H9 (cell line): ENCODE results near the gene NHERF1. TPM values are rescaled to one million over a fixed set of nuclear protein-coding genes. Genes with fewer than 3 reads are reported as not detected.
A peak's percentile ranks its signal among the peaks of the same experiment; 100 is the strongest.

Experiments used
- DNase-seq: peaks from one replicate; pipeline ENCODE4 v3.0.0-alpha.2; 2017
- H2AFZ ChIP-seq: one replicate; pipeline ENCODE4 v1.6.1; 2013; ENCODE audit warnings: mild to moderate bottlenecking, low read length, control low read depth, moderate library complexity
- H2AK5ac ChIP-seq: 2 replicates; pipeline ENCODE4 v1.6.1; 2013; ENCODE audit warnings: low read length, control low read depth, mixed read lengths; ENCODE audit not compliant: insufficient read length
- H2BK120ac ChIP-seq: one replicate; pipeline ENCODE4 v1.6.1; 2013; ENCODE audit warnings: low read depth, mild to moderate bottlenecking, low read length, control low read depth, inconsistent platforms; ENCODE audit not compliant: poor library complexity, severe bottlenecking
- H2BK12ac ChIP-seq: 2 replicates; pipeline ENCODE4 v1.6.1; 2013; ENCODE audit warnings: low read length, control low read depth, mixed read lengths, low read depth; ENCODE audit not compliant: insufficient read length
- H2BK15ac ChIP-seq: 2 replicates; pipeline ENCODE4 v1.6.1; 2013; ENCODE audit warnings: low read depth, low read length, control low read depth
- H2BK20ac ChIP-seq: one replicate; pipeline ENCODE4 v1.6.1; 2013; ENCODE audit warnings: low read depth, mild to moderate bottlenecking, low read length, control low read depth, inconsistent platforms; ENCODE audit not compliant: poor library complexity, severe bottlenecking
- H2BK5ac ChIP-seq: 2 replicates; pipeline ENCODE4 v1.6.1; 2013; ENCODE audit warnings: low read length, control low read depth, mixed read lengths; ENCODE audit not compliant: insufficient read length
- H3K14ac ChIP-seq: 2 replicates; pipeline ENCODE4 v1.6.1; 2013; ENCODE audit warnings: low read length, control low read depth; ENCODE audit not compliant: insufficient read depth
- H3K18ac ChIP-seq: 2 replicates; pipeline ENCODE4 v1.6.1; 2013; ENCODE audit warnings: low read depth, mild to moderate bottlenecking, mixed read lengths, low read length, control low read depth; ENCODE audit not compliant: insufficient read length
- H3K23ac ChIP-seq: 2 replicates; pipeline ENCODE4 v1.6.1; 2013; ENCODE audit warnings: low read length, control low read depth, mixed read lengths, low read depth; ENCODE audit not compliant: insufficient read length
- H3K23me2 ChIP-seq: 2 replicates; pipeline ENCODE4 v1.6.1; 2013; ENCODE audit warnings: low read depth, mild to moderate bottlenecking, mixed read lengths, low read length, control low read depth; ENCODE audit not compliant: insufficient read length, poor library complexity, severe bottlenecking
- H3K27ac ChIP-seq: 2 replicates; pipeline ENCODE4 v1.5.1; 2013; ENCODE audit warnings: low read length, control low read depth, mixed read lengths, low read depth; ENCODE audit not compliant: insufficient read length
- H3K27me3 ChIP-seq: 2 replicates; pipeline ENCODE4 v1.6.1; 2013; ENCODE audit warnings: low read length, control low read depth, inconsistent platforms; ENCODE audit not compliant: insufficient read depth
- H3K4ac ChIP-seq: 2 replicates; pipeline ENCODE4 v1.6.1; 2013; ENCODE audit warnings: low read depth, mild to moderate bottlenecking, control low read depth, inconsistent platforms, low read length, moderate library complexity
- H3K4me1 ChIP-seq: 2 replicates; pipeline ENCODE4 v1.6.1; 2013; ENCODE audit warnings: low read length, control low read depth, inconsistent platforms; ENCODE audit not compliant: insufficient read depth
- H3K4me2 ChIP-seq: 2 replicates; pipeline ENCODE4 v1.6.1; 2013; ENCODE audit warnings: low read length, control low read depth, mixed read lengths; ENCODE audit not compliant: insufficient read length, insufficient read depth
- H3K56ac ChIP-seq: 2 replicates; pipeline ENCODE4 v1.6.1; 2013; ENCODE audit warnings: low read depth, mild to moderate bottlenecking, mixed read lengths, low read length, control low read depth; ENCODE audit not compliant: insufficient read length
- H3K79me1 ChIP-seq: 2 replicates; pipeline ENCODE4 v1.6.1; 2013; ENCODE audit warnings: low read depth, mild to moderate bottlenecking, moderate library complexity, low read length, control low read depth, inconsistent platforms; ENCODE audit not compliant: insufficient read depth, poor library complexity, severe bottlenecking
- H3K79me2 ChIP-seq: 2 replicates; pipeline ENCODE4 v1.6.1; 2013; ENCODE audit warnings: low read length, control low read depth, inconsistent platforms; ENCODE audit not compliant: insufficient read depth
- H3K9ac ChIP-seq: 2 replicates; pipeline ENCODE4 v1.6.1; 2013; ENCODE audit warnings: low read length, control low read depth, mixed read lengths; ENCODE audit not compliant: insufficient read length; ENCODE audit errors: extremely low read depth
- H3K9me3 ChIP-seq: one replicate; pipeline ENCODE4 v1.6.1; 2013; ENCODE audit warnings: low read depth, low read length, inconsistent platforms; ENCODE audit not compliant: control insufficient read depth
- H3T11ph ChIP-seq: one replicate; pipeline ENCODE4 v1.6.1; 2013; ENCODE audit warnings: mild to moderate bottlenecking, low read length, control low read depth, inconsistent platforms
- H4K20me1 ChIP-seq: one replicate; pipeline ENCODE4 v1.6.1; 2013; ENCODE audit not compliant: control insufficient read depth, insufficient read length, insufficient read depth
- H4K5ac ChIP-seq: 2 replicates; pipeline ENCODE4 v1.6.1; 2013; ENCODE audit warnings: low read depth, mild to moderate bottlenecking, mixed read lengths, low read length, control low read depth; ENCODE audit not compliant: insufficient read length
- H4K8ac ChIP-seq: replicated peaks from 2 replicates; pipeline ENCODE4 v1.6.1; 2013; ENCODE audit warnings: low read length, control low read depth, mixed read lengths, low read depth; ENCODE audit not compliant: insufficient read length
- H4K91ac ChIP-seq: 2 replicates; pipeline ENCODE4 v1.6.1; 2013; ENCODE audit warnings: low read depth, mild to moderate bottlenecking, moderate library complexity, mixed read lengths, low read length, control low read depth; ENCODE audit not compliant: insufficient read length
- H3K27ac Mint-ChIP-seq, 3 experiments: 2 replicates in 2 of 3; 3 replicates in 1 of 3; pipeline ENCODE4 v1.8.0; 2020 to 2021; ENCODE audit warnings: mixed read lengths in 3 of 3, mild to moderate bottlenecking in 1 of 3, moderate library complexity in 1 of 3
- H3K27me3 Mint-ChIP-seq: 2 replicates; pipeline ENCODE4 v1.8.0; 2021; ENCODE audit warnings: low read depth, mild to moderate bottlenecking, moderate library complexity, mixed read lengths
- H3K36me3 Mint-ChIP-seq, 3 experiments: 2 replicates in 2 of 3; 3 replicates in 1 of 3; pipeline ENCODE4 v1.8.0; 2020 to 2021; ENCODE audit warnings: low read depth in 3 of 3, mixed read lengths in 3 of 3; ENCODE audit not compliant: insufficient read depth in 1 of 3
- H3K4me1 Mint-ChIP-seq, 2 experiments: 2 replicates each; pipeline ENCODE4 v1.8.0; 2020; ENCODE audit warnings: mixed read lengths in 2 of 2
- H3K4me3 Mint-ChIP-seq, 2 experiments: 2 replicates in 1 of 2; 3 replicates in 1 of 2; pipeline ENCODE4 v1.8.0; 2020 to 2021; ENCODE audit warnings: mild to moderate bottlenecking in 2 of 2, mixed read lengths in 2 of 2, moderate library complexity in 1 of 2
- H3K9me3 Mint-ChIP-seq, 2 experiments: 2 replicates in 1 of 2; 3 replicates in 1 of 2; pipeline ENCODE4 v1.8.0; 2020; ENCODE audit warnings: mild to moderate bottlenecking in 2 of 2, mixed read lengths in 2 of 2, moderate library complexity in 1 of 2
- CTCF ChIP-seq: fragments of 200-600 bp; sonication (generic); conservative IDR thresholded peaks from 3 replicates; pipeline ENCODE4 v1.8.0; 2021; ENCODE audit warnings: antibody characterized with exemption, mild to moderate bottlenecking
- WGBS: extraction: QIAGEN DNeasy Blood & Tissue Kit; methylation state at CpG from one replicate; pipeline ENCODE4 v1.1.7; 2013; ENCODE audit warnings: missing lambda C conversion rate, low lambda C conversion rate, mixed read lengths; ENCODE audit not compliant: insufficient read length; ENCODE audit errors: extremely low coverage; 5-methylcytosine and 5-hydroxymethylcytosine counted together
- total RNA-seq: library from RNA; stranded (reverse); gene quantifications from 2 replicates; pipeline ENCODE4 v1.2.1, GENCODE V29; 2021

The NHERF1 gene
- total RNA-seq, 1 experiment from 2014 or later = 74.4 TPM

GRCh38 chr17:74807925-74808324 is 59.5 kb downstream of the NHERF1 start:
- Histone ChIP-seq H2BK5ac (no peak overlapping the region), H3K18ac (no peak overlapping the region), H2AK5ac (no peak overlapping the region), H3K4me2 (no peak overlapping the region), H4K8ac (no peak overlapping the region), H3K79me2 (no peaks in the 10 kb centered on the region), H2BK12ac (no peak overlapping the region), H4K5ac (no peak overlapping the region), H3K23me2 (no peaks in the 10 kb centered on the region), H3K4me1 (no peaks in the 10 kb centered on the region), H3K4ac (no peak overlapping the region), H2BK120ac (no peak overlapping the region), H2BK20ac (no peak overlapping the region), H3K56ac (no peak overlapping the region), H3T11ph (no peak overlapping the region), H3K9me3 (no peaks in the 10 kb centered on the region), H3K23ac (no peak overlapping the region), H3K79me1 (no peaks in the 10 kb centered on the region), H4K20me1 (no peaks in the 10 kb centered on the region), H3K14ac (no peak overlapping the region), H2AFZ (no peak overlapping the region), H4K91ac (no peak overlapping the region), H3K27ac (no peak overlapping the region), H3K9ac (no peak overlapping the region), H3K27me3 (no peaks in the 10 kb centered on the region), H2BK15ac (no peak overlapping the region)
- Mint-ChIP-seq H3K9me3 (no peaks in the 10 kb centered on the region), H3K4me3 (no peak overlapping the region), H3K4me1 (peaks cover 4 to 7% of the 10 kb centered on the region in 2 experiments; a peak in 2 of 4 replicates), H3K27ac (peak overlapping the region in 1 of 3 experiments; percentile 25; a peak in 1 of 7 replicates), H3K27me3 (peaks cover 14% of the 10 kb centered on the region), H3K36me3 (peaks cover 0 to 11% (median 3%) of the 10 kb centered on the region in 3 experiments; a peak in 2 of 7 replicates)
- no peak for DNase-seq
- TF ChIP-seq CTCF = no peak
- no CpG with 5 or more reads among the region's 6 CpGs for WGBS
